ENCODE measurements around the gene GBF1. TPM values are rescaled to one million over a fixed set of nuclear protein-coding genes. Genes with fewer than 3 reads are reported as not detected.

Gene GBF1
- total RNA-seq, 1 experiment from 2014 or later: 23.7 TPM

- no peak overlapping the region for H2AK5ac ChIP-seq (ENCODE audit: insufficient read length, low read length)
- no peaks in the 10 kb centered on the region for H3K23me2 ChIP-seq (ENCODE audit: insufficient read length, low read depth, low read length, poor library complexity, severe bottlenecking)
- H3K56ac ChIP-seq (ENCODE audit: insufficient read length, low read depth, low read length): no peak overlapping the region
- no peaks in the 10 kb centered on the region for H4K20me1 ChIP-seq (ENCODE audit: control insufficient read depth, insufficient read depth, insufficient read length)
- H3K27me3 ChIP-seq (ENCODE audit: insufficient read depth, low read length): no peaks in the 10 kb centered on the region
- H3K4me1 ChIP-seq (ENCODE audit: insufficient read depth, low read length): no peaks in the 10 kb centered on the region
- no peaks in the 10 kb centered on the region for H3K9me3 ChIP-seq (ENCODE audit: control insufficient read depth, low read depth, low read length)
- no CpG with 5 or more reads among the region's 7 CpGs for WGBS (ENCODE audit: extremely low coverage, insufficient read length, low lambda C conversion rate)
- H3K4me2 ChIP-seq (ENCODE audit: insufficient read depth, insufficient read length, low read length): no peak overlapping the region
- H3K18ac ChIP-seq (ENCODE audit: insufficient read length, low read depth, low read length): no peak overlapping the region
- peak; percentile 55 for DNase-seq
- no peak overlapping the region for H3K14ac ChIP-seq (ENCODE audit: insufficient read depth, low read length)
- no peaks in the 10 kb centered on the region for H3K4me1 Mint-ChIP-seq
- H2BK15ac ChIP-seq (ENCODE audit: low read depth, low read length): no peak overlapping the region
- no peak overlapping the region for H3K23ac ChIP-seq (ENCODE audit: insufficient read length, low read depth, low read length)
- H4K8ac ChIP-seq (replicated peaks; ENCODE audit: insufficient read length, low read depth, low read length): no peak overlapping the region
- TF ChIP-seq, protein P1, sequence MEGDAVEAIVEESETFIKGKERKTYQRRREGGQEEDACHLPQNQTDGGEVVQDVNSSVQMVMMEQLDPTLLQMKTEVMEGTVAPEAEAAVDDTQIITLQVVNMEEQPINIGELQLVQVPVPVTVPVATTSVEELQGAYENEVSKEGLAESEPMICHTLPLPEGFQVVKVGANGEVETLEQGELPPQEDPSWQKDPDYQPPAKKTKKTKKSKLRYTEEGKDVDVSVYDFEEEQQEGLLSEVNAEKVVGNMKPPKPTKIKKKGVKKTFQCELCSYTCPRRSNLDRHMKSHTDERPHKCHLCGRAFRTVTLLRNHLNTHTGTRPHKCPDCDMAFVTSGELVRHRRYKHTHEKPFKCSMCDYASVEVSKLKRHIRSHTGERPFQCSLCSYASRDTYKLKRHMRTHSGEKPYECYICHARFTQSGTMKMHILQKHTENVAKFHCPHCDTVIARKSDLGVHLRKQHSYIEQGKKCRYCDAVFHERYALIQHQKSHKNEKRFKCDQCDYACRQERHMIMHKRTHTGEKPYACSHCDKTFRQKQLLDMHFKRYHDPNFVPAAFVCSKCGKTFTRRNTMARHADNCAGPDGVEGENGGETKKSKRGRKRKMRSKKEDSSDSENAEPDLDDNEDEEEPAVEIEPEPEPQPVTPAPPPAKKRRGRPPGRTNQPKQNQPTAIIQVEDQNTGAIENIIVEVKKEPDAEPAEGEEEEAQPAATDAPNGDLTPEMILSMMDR (conservative IDR thresholded peaks at IDR 0.05): peak; percentile 94
- no peak overlapping the region for H2BK120ac ChIP-seq (ENCODE audit: low read depth, low read length, poor library complexity, severe bottlenecking)
- H3T11ph ChIP-seq (ENCODE audit: low read length): no peak overlapping the region
- H2AFZ ChIP-seq (ENCODE audit: low read length): no peak overlapping the region
- H3K27me3 Mint-ChIP-seq (ENCODE audit: low read depth): peaks cover 14% of the 10 kb centered on the region
- H3K79me1 ChIP-seq (ENCODE audit: insufficient read depth, low read depth, low read length, poor library complexity, severe bottlenecking): no peaks in the 10 kb centered on the region
- no peak overlapping the region for H3K4me3 Mint-ChIP-seq
- H3K36me3 Mint-ChIP-seq (ENCODE audit: insufficient read depth in 1 of 3, low read depth in 3 of 3): peaks cover 0 to 12% (median 7%) of the 10 kb centered on the region in 3 experiments; a peak in 5 of 7 replicates
- H4K91ac ChIP-seq (ENCODE audit: insufficient read length, low read depth, low read length): no peak overlapping the region
- no peak overlapping the region for H4K5ac ChIP-seq (ENCODE audit: insufficient read length, low read depth, low read length)
- H3K4ac ChIP-seq (ENCODE audit: low read depth, low read length): no peak overlapping the region
- no peak overlapping the region for H3K9ac ChIP-seq (ENCODE audit: extremely low read depth, insufficient read length, low read length)
- H3K27ac ChIP-seq (ENCODE audit: insufficient read length, low read depth, low read length): no peak overlapping the region
- H2BK12ac ChIP-seq (ENCODE audit: insufficient read length, low read depth, low read length): no peak overlapping the region
- H2BK20ac ChIP-seq (ENCODE audit: low read depth, low read length, poor library complexity, severe bottlenecking): no peak overlapping the region
- H3K27ac Mint-ChIP-seq: no peak overlapping the region
- no peaks in the 10 kb centered on the region for H3K79me2 ChIP-seq (ENCODE audit: insufficient read depth, low read length)
- no peak overlapping the region for H2BK5ac ChIP-seq (ENCODE audit: insufficient read length, low read length)
- no peaks in the 10 kb centered on the region for H3K9me3 Mint-ChIP-seq
These were observed 106.9 kb downstream of the GBF1 start for GRCh38 chr10:102352066-102352715.
